ENCODE results near the gene SLC66A2. TPM values are rescaled to one million over a fixed set of nuclear protein-coding genes. Genes with fewer than 3 reads are reported as not detected.

The SLC66A2 gene
- total RNA-seq, 3 donors from 2014 or later (not counting 1 experiment from before 2014, with no cell fraction given) = 51.2 to 62.4 (median 54.1) TPM

GRCh38 chr18:79948719-79949411, 2.6 kb downstream of the SLC66A2 start:
- WGBS (ENCODE audit: insufficient coverage) = 92% methylated on average over 23 of the region's 23 CpGs
- H3K9me3 Mint-ChIP-seq = no peaks in the 10 kb centered on the region
- peaks cover 32 to 45% of the 10 kb centered on the region in 2 donors for H3K4me1 Mint-ChIP-seq
- TF ChIP-seq, protein P1, sequence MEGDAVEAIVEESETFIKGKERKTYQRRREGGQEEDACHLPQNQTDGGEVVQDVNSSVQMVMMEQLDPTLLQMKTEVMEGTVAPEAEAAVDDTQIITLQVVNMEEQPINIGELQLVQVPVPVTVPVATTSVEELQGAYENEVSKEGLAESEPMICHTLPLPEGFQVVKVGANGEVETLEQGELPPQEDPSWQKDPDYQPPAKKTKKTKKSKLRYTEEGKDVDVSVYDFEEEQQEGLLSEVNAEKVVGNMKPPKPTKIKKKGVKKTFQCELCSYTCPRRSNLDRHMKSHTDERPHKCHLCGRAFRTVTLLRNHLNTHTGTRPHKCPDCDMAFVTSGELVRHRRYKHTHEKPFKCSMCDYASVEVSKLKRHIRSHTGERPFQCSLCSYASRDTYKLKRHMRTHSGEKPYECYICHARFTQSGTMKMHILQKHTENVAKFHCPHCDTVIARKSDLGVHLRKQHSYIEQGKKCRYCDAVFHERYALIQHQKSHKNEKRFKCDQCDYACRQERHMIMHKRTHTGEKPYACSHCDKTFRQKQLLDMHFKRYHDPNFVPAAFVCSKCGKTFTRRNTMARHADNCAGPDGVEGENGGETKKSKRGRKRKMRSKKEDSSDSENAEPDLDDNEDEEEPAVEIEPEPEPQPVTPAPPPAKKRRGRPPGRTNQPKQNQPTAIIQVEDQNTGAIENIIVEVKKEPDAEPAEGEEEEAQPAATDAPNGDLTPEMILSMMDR (IDR thresholded peaks at IDR 0.05) = no peak
- Histone ChIP-seq H3K27me3 (ENCODE audit: control insufficient read depth, insufficient read depth, low read length) (no peaks in the 10 kb centered on the region), H3K27ac (ENCODE audit: low read length) (no peak overlapping the region), H3K4me3 (ENCODE audit: low read length) (no peak overlapping the region), H3K9me3 (ENCODE audit: control insufficient read depth, insufficient read depth, low read length) (no peaks in the 10 kb centered on the region), H3K36me3 (ENCODE audit: control insufficient read depth, insufficient read depth, low read length) (peaks cover 2% of the 10 kb centered on the region), H3K4me1 (ENCODE audit: control insufficient read depth, insufficient read depth, low read length) (peaks cover 40% of the 10 kb centered on the region)
- no peaks in the 10 kb centered on the region for H3K36me3 Mint-ChIP-seq
- H3K27ac Mint-ChIP-seq = no peak overlapping the region
- H3K4me3 Mint-ChIP-seq = peak overlapping the region; percentile 90
- no peak for DNase-seq
- H3K27me3 Mint-ChIP-seq (ENCODE audit: low read depth in 2 of 2) = no peaks in the 10 kb centered on the region
- ATAC-seq = no peak
- intact Hi-C loops (cut with micrococcal nuclease) = no loop called here

- intact Hi-C loops (cut with micrococcal nuclease) = no loop called here
- no peaks in the 10 kb centered on the region for H3K36me3 Mint-ChIP-seq
- H3K36me3 ChIP-seq (ENCODE audit: control insufficient read depth, insufficient read depth, low read length) = peaks cover 3% of the 10 kb centered on the region
- no peak overlapping the region for H3K27ac Mint-ChIP-seq
- 96% methylated on average over 14 of the region's 15 CpGs for WGBS (ENCODE audit: insufficient coverage)
- H3K4me1 Mint-ChIP-seq = peaks cover 32 to 45% of the 10 kb centered on the region in 2 donors
- H3K4me3 Mint-ChIP-seq = no peak overlapping the region
- no peaks in the 10 kb centered on the region for H3K27me3 Mint-ChIP-seq (ENCODE audit: low read depth in 2 of 2)
- H3K27me3 ChIP-seq (ENCODE audit: control insufficient read depth, insufficient read depth, low read length) = no peaks in the 10 kb centered on the region
- no peaks in the 10 kb centered on the region for H3K9me3 ChIP-seq (ENCODE audit: control insufficient read depth, insufficient read depth, low read length)
- peaks cover 41% of the 10 kb centered on the region for H3K4me1 ChIP-seq (ENCODE audit: control insufficient read depth, insufficient read depth, low read length)
- TF ChIP-seq, protein P1 (IDR thresholded peaks at IDR 0.05) = no peak
- ATAC-seq (no peak), DNase-seq (no peak)
- H3K4me3 ChIP-seq (ENCODE audit: low read length) = no peak overlapping the region
- no peak overlapping the region for H3K27ac ChIP-seq (ENCODE audit: low read length)
- no peaks in the 10 kb centered on the region for H3K9me3 Mint-ChIP-seq
These were observed 3.4 kb downstream of the SLC66A2 start for GRCh38 chr18:79947881-79948610.

- Mint-ChIP-seq H3K4me3 (no peak overlapping the region), H3K4me1 (peaks cover 32 to 48% of the 10 kb centered on the region in 2 donors)
These were observed 4.2 kb downstream of the SLC66A2 start for GRCh38 chr18:79947054-79947755.

More at GRCh38 chr18:79947054-79947755, 4.2 kb downstream of the SLC66A2 start:
- Histone ChIP-seq H3K27me3 (ENCODE audit: control insufficient read depth, insufficient read depth, low read length) (no peaks in the 10 kb centered on the region), H3K36me3 (ENCODE audit: control insufficient read depth, insufficient read depth, low read length) (peaks cover 11% of the 10 kb centered on the region), H3K4me1 (ENCODE audit: control insufficient read depth, insufficient read depth, low read length) (peaks cover 37% of the 10 kb centered on the region), H3K4me3 (ENCODE audit: low read length) (no peak overlapping the region), H3K27ac (ENCODE audit: low read length) (no peak overlapping the region), H3K9me3 (ENCODE audit: control insufficient read depth, insufficient read depth, low read length) (no peaks in the 10 kb centered on the region)
- H3K27ac Mint-ChIP-seq = no peak overlapping the region
- no peaks in the 10 kb centered on the region for H3K9me3 Mint-ChIP-seq
- 93% methylated on average over 7 of the region's 14 CpGs for WGBS (ENCODE audit: insufficient coverage)
- ATAC-seq (no peak), DNase-seq (no peak)
- H3K36me3 Mint-ChIP-seq = no peaks in the 10 kb centered on the region
- intact Hi-C loops (cut with micrococcal nuclease) = no loop called here
- TF ChIP-seq, protein P1 (IDR thresholded peaks at IDR 0.05) = no peak
- H3K27me3 Mint-ChIP-seq (ENCODE audit: low read depth in 2 of 2) = no peaks in the 10 kb centered on the region
